ENCODE data around the gene PRKCA.

DNA sequence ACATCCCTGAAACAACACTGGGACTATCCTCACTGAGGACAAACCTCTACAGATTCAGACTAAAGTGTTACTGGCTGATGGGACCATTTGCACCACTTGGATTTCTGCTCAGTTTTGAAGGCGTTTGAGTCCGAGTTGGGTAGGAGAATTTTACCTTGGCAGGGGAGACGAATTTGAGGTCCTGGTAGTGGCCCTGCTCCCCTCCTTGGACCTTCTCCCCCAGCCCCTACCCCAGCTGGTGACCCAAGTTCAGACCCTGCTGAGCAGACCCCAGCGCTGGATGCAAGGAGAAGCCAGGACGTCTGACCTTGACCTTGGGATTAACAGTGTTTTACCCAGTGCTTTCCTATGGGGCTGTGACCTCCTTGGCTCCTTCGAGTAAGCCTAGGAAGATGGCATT is 546.1 kb downstream of the PRKCA start:
- TF ChIP-seq CTCF (IDR thresholded peaks at IDR 0.05) (no peak), POLR2A (IDR thresholded peaks at IDR 0.05) (no peak)
